Activated T-cell treated with anti-CD3 and anti-CD28 coated beads, Interleukin-2, amount 50 U/mL, for 72 hours (primary cell): Measurements from ENCODE around the gene CTNNB1. TPM values are rescaled to one million over a fixed set of nuclear protein-coding genes. Genes with fewer than 3 reads are reported as not detected.

Experiments
- ATAC-seq, 2 donors: fragments of 150-1000 bp; cut with Tn5 transposase; replicated peaks in 1 of 2; 2 replicates each; pipeline ENCODE4 v1.10.0; 2021; ENCODE audit warnings: moderate library complexity in 2 of 2, mild to moderate bottlenecking in 1 of 2
- DNase-seq, 2 donors: peaks; one replicate each; pipeline ENCODE4 v3.0.0; 2021 to 2022; ENCODE audit warnings: mixed read lengths in 1 of 2
- H3K27ac Mint-ChIP-seq: one replicate; pipeline ENCODE4 v1.8.0; 2022; ENCODE audit warnings: mild to moderate bottlenecking, moderate library complexity, mixed read lengths
- H3K27me3 Mint-ChIP-seq: one replicate; pipeline ENCODE4 v1.8.0; 2022; ENCODE audit warnings: low read depth, mixed read lengths
- H3K36me3 Mint-ChIP-seq, 2 donors: one replicate each; pipeline ENCODE4 v1.8.0; 2022; ENCODE audit warnings: mixed read lengths in 2 of 2, mild to moderate bottlenecking in 1 of 2; ENCODE audit not compliant: insufficient read depth in 2 of 2
- H3K4me1 Mint-ChIP-seq: one replicate; pipeline ENCODE4 v1.8.0; 2022; ENCODE audit warnings: low read depth, mixed read lengths
- H3K4me3 Mint-ChIP-seq, 2 donors: one replicate each; pipeline ENCODE4 v1.8.0; 2022; ENCODE audit warnings: mild to moderate bottlenecking in 2 of 2, mixed read lengths in 2 of 2, moderate library complexity in 2 of 2
- H3K9me3 Mint-ChIP-seq, 2 donors: one replicate each; pipeline ENCODE4 v1.8.0; 2022; ENCODE audit warnings: mixed read lengths in 2 of 2
- total RNA-seq, 2 donors: library from RNA; stranded (reverse); gene quantifications; one replicate each; pipeline ENCODE4 v1.2.3, GENCODE V29; 2022

CTNNB1 gene
- total RNA-seq, 2 donors from 2014 or later: 93.3 to 137 TPM

DNA sequence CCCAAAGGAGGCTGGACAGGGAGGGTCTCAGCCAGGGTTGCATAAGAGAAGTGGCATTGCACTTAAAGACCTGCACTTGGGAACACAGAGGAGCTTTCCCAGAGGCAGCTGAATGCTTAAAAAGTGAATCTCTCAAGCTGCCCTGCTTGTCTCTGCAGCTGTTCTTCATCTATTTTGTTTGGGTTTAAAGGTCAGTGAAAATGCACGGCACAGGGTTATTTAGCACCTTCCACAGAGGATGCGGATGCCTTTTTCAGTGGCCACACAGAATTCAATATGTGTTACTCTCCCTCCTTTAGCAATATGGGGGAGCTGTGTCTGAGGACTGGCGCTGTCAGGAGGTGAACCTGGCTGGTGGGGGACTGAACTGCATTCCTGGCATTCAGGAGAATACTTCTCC is 22.7 kb upstream of the CTNNB1 start:
- ATAC-seq: no peak
- H3K9me3 Mint-ChIP-seq: no peaks in the 10 kb centered on the region
- no peaks in the 10 kb centered on the region for H3K36me3 Mint-ChIP-seq
- DNase-seq: no peak
- H3K4me1 Mint-ChIP-seq: no peaks in the 10 kb centered on the region
- H3K4me3 Mint-ChIP-seq: no peak overlapping the region
- H3K27ac Mint-ChIP-seq: no peak overlapping the region
- H3K27me3 Mint-ChIP-seq: peaks cover 29% of the 10 kb centered on the region

DNA sequence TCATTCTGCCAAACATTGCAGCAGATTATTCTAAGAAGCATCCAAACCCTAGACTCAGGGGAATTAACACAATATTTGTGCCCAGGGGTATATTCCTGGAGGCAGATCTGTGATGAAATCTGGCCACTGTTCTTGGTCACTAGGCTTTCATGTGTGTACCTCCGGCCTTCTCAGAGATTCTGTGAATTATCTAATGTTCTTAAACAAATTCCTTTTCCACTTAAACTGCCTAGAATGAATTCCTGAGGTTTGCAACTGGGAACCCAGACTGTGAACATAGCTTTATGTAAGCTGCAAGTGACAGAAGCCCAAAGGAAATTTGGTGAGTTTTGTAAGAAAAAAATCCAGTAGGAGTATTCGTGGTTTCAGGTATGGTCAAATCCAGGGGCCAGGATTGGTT is 20.7 kb upstream of the CTNNB1 start:
- no peak overlapping the region for H3K27ac Mint-ChIP-seq
- H3K4me3 Mint-ChIP-seq: no peak overlapping the region
- DNase-seq: no peak
- ATAC-seq: no peak
- no peaks in the 10 kb centered on the region for H3K36me3 Mint-ChIP-seq
- peaks cover 26% of the 10 kb centered on the region for H3K27me3 Mint-ChIP-seq
- H3K4me1 Mint-ChIP-seq: no peaks in the 10 kb centered on the region
- H3K9me3 Mint-ChIP-seq: no peaks in the 10 kb centered on the region

DNA sequence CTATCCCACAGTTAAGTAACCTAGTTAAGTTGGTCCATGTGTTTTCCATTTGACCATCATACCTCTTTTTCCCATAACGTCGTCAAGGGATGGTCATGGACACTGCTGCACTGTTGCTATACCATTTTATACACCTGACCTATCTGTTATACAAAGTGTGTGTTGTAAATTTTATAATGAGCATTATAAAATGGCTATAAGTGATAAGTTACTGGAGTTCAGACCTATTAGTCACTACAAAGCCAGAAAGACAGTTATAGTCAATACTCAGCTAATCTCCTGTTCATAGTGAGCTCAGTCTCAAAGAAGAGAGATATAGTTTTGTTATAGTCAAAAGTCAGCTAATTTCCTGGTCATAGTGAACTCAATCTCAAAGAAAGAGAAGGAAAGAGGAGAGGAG is 18.9 kb upstream of the CTNNB1 start:
- no peak for DNase-seq
- H3K36me3 Mint-ChIP-seq: no peaks in the 10 kb centered on the region
- no peak overlapping the region for H3K4me3 Mint-ChIP-seq
- H3K4me1 Mint-ChIP-seq: no peaks in the 10 kb centered on the region
- no peak overlapping the region for H3K27ac Mint-ChIP-seq
- H3K27me3 Mint-ChIP-seq: peaks cover 26% of the 10 kb centered on the region
- no peaks in the 10 kb centered on the region for H3K9me3 Mint-ChIP-seq
- ATAC-seq: no peak

- H3K4me3 Mint-ChIP-seq: no peak overlapping the region
- H3K27me3 Mint-ChIP-seq: peaks cover 11% of the 10 kb centered on the region
- H3K36me3 Mint-ChIP-seq: no peaks in the 10 kb centered on the region
- H3K27ac Mint-ChIP-seq: no peak overlapping the region
- no peak for DNase-seq
- no peak for ATAC-seq
- no peaks in the 10 kb centered on the region for H3K9me3 Mint-ChIP-seq
- peaks cover 10% of the 10 kb centered on the region for H3K4me1 Mint-ChIP-seq
Observed at GRCh38 chr3:41182504-41183059, 16.7 kb upstream of the CTNNB1 start.

DNA sequence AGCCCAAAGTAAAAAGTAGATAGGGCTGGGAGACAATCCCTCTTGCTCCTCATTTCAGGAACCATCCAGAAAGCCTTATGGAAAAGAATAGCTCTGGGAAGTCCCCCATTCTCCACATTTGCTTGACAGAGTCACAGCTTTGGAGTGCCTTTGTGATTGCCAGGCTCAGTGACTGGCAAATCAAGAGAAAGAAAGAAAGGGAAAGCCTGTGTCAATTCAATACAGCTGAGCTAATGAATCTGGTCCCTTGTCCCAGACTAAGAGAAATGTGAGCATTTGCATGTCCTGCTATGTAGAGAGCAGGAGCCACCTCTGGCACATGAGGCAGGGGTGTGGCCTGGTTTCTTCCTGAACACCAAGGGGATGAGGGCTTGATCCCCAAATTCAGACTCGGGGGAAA is 14.9 kb upstream of the CTNNB1 start:
- Mint-ChIP-seq H3K27me3 (peaks cover 5% of the 10 kb centered on the region), H3K4me1 (peaks cover 24% of the 10 kb centered on the region), H3K27ac (no peak overlapping the region), H3K36me3 (no peaks in the 10 kb centered on the region), H3K9me3 (no peaks in the 10 kb centered on the region), H3K4me3 (no peak overlapping the region)
- ATAC-seq: no peak
- DNase-seq: no peak

- H3K9me3 Mint-ChIP-seq: no peaks in the 10 kb centered on the region
- DNase-seq (no peak), ATAC-seq (no peak)
- peaks cover 40% of the 10 kb centered on the region for H3K4me1 Mint-ChIP-seq
- no peak overlapping the region for H3K27ac Mint-ChIP-seq
- no peak overlapping the region for H3K4me3 Mint-ChIP-seq
- H3K27me3 Mint-ChIP-seq: peaks cover 6% of the 10 kb centered on the region
- no peaks in the 10 kb centered on the region for H3K36me3 Mint-ChIP-seq
Observed at GRCh38 chr3:41186297-41186696, 13.0 kb upstream of the CTNNB1 start.

DNA sequence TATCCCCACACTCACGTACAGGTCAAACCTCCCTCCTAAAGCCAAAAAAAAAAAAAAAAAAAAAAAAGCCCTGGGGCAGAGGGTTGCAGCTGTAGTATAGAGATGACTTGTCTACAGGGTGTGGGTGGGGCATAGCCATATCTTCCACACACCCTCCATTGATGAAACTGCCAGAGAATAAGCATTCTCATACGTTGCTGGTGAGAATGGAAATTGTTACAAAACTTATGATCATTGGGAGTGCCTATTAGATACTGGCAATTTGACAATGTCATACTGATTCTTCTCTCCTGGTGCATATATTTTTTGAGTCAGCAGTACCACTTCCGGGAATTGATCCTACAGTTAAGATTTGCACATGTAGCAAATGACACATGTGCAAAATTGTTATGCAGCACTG is 11.0 kb upstream of the CTNNB1 start:
- H3K9me3 Mint-ChIP-seq: no peaks in the 10 kb centered on the region
- H3K4me1 Mint-ChIP-seq: peaks cover 40% of the 10 kb centered on the region
- peak; percentile 95 to 97 for ATAC-seq
- H3K36me3 Mint-ChIP-seq: no peaks in the 10 kb centered on the region
- H3K27ac Mint-ChIP-seq: peak overlapping the region; percentile 55
- H3K4me3 Mint-ChIP-seq: peak overlapping the region; percentile 5 to 50
- peaks cover 22% of the 10 kb centered on the region for H3K27me3 Mint-ChIP-seq
- peak; percentile 45 to 52 for DNase-seq

GRCh38 chr3:41190509-41191284 is 8.6 kb upstream of the CTNNB1 start:
- peak; percentile 16 to 48 for ATAC-seq
- H3K9me3 Mint-ChIP-seq: no peaks in the 10 kb centered on the region

GRCh38 chr3:41192885-41193284 is 6.4 kb upstream of the CTNNB1 start:
- H3K4me1 Mint-ChIP-seq: peaks cover 27% of the 10 kb centered on the region
- no peak overlapping the region for H3K4me3 Mint-ChIP-seq
- no peaks in the 10 kb centered on the region for H3K36me3 Mint-ChIP-seq
- DNase-seq (no peak), ATAC-seq (no peak)
- H3K9me3 Mint-ChIP-seq: no peaks in the 10 kb centered on the region
- H3K27me3 Mint-ChIP-seq: peaks cover 33% of the 10 kb centered on the region
- no peak overlapping the region for H3K27ac Mint-ChIP-seq

More at GRCh38 chr3:41190509-41191284, 8.6 kb upstream of the CTNNB1 start:
- Mint-ChIP-seq H3K4me3 (no peak overlapping the region), H3K27me3 (peaks cover 23% of the 10 kb centered on the region), H3K36me3 (no peaks in the 10 kb centered on the region), H3K4me1 (peaks cover 40% of the 10 kb centered on the region), H3K27ac (no peak overlapping the region)
- DNase-seq: peak in 1 of 2 donors; percentile 13

DNA sequence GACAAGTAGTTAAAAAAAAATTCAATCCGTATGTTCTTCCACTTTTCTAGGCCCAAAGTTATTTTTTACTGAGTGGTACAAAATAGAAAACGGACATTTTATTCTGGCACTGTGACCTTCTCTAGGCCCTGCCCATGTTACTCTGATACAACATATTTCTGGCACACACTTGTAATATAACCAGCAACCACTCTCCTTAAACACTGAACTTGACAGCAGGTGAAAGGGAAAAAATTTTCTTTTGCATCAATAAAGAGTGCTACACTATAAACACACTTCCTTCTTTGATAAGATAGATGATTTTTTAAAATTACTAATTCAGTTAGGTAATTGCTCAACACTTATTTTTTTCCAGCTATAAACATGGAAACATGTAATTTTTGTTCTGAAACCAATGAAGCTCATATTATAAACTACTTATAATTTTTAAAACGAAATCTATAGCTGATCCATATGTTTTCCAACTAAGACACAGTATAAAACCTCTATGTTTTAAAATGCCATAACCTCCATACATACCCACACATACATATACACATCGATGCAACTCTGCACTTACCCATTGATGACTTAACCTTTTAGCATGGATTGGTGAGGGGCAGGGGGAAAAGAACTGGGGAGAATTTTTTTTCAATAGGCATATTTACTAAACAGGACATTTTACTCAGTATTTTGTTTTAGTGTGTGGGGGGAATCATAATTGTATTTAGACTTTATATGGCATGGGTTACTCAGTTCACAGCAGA is 5.3 kb upstream of the CTNNB1 start:
- H3K27me3 Mint-ChIP-seq: peaks cover 33% of the 10 kb centered on the region
- no peak overlapping the region for H3K27ac Mint-ChIP-seq
- no peak overlapping the region for H3K4me3 Mint-ChIP-seq
- no peaks in the 10 kb centered on the region for H3K36me3 Mint-ChIP-seq
- no peaks in the 10 kb centered on the region for H3K9me3 Mint-ChIP-seq
- no peak for DNase-seq
- peaks cover 17% of the 10 kb centered on the region for H3K4me1 Mint-ChIP-seq
- no peak for ATAC-seq

DNA sequence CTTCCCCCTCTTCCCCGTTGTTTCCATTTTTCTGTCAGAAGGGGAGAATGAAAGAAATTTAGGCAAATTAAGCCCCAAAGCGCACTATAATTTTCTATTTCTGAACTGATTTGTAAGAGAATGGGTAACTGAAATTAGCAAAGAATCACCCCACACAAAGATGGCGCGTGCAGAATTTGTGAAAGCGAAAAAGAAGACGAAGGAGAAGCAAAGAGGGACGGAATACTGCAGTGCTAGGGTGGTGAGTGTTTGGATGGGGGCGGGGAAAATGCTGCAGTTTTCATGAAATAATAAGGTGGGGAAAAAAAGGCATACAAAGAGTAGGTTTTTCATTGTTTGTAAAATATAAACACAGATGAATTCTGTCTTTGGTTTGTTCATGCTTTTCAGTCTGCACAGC is 4.6 kb upstream of the CTNNB1 start:
- ATAC-seq (no peak), DNase-seq (no peak)
- Mint-ChIP-seq H3K4me1 (peaks cover 12% of the 10 kb centered on the region), H3K27me3 (peaks cover 33% of the 10 kb centered on the region), H3K9me3 (no peaks in the 10 kb centered on the region), H3K4me3 (no peak overlapping the region), H3K36me3 (peaks cover 2% of the 10 kb centered on the region in 2 donors), H3K27ac (no peak overlapping the region)

DNA sequence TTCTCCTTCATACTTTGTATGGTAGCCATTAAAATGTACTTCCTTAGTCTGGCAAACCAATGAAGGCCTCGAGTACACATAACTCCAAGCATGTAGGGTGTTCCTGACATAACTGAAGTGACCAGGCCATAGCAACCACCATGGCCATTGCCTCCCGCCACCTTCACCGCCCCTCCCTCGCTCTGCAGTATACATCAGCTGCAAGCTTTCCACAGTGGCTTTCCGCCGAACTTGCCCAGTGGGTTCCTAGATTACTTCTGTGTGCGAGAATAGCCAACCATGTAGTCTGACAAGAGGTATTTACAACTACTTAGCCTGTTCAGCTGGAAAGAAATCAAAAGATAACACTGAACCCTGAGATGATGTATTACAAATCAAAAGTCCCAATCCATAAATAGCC is 3.4 kb upstream of the CTNNB1 start:
- H3K27ac Mint-ChIP-seq: no peak overlapping the region
- peaks cover 29% of the 10 kb centered on the region for H3K27me3 Mint-ChIP-seq
- peaks cover 5% of the 10 kb centered on the region for H3K4me1 Mint-ChIP-seq
- H3K9me3 Mint-ChIP-seq: no peaks in the 10 kb centered on the region
- no peak overlapping the region for H3K4me3 Mint-ChIP-seq
- DNase-seq: no peak
- ATAC-seq: no peak
- peaks cover 6 to 8% of the 10 kb centered on the region in 2 donors for H3K36me3 Mint-ChIP-seq
